SK-N-SH treated with all-trans-retinoic acid at 6 μM for 48 hours (cell line): ENCODE results near the gene ZNF646.

Source experiments
- ATAC-seq: fragments of 200-7000 bp; cut with Tn5 transposase; 3 replicates; pipeline ENCODE4 v1.9.1; 2020; ENCODE audit warnings: mild to moderate bottlenecking, moderate library complexity
- ARNTL ChIP-seq: fragments of 450-650 bp; formaldehyde crosslinking; IDR thresholded peaks from 2 replicates; pipeline ENCODE4 v1.5.0; 2020; ENCODE audit warnings: low read depth, mild to moderate bottlenecking, moderate library complexity, borderline replicate concordance
- BACH2 ChIP-seq: fragments of 250-450 bp; sonication (Bioruptor Pico); IDR thresholded peaks from 2 replicates; pipeline ENCODE4 v1.9.0; 2021; ENCODE audit warnings: mild to moderate bottlenecking, borderline replicate concordance
- CREB5 ChIP-seq: fragments of 250-450 bp; sonication (Bioruptor Pico); IDR thresholded peaks from 2 replicates; pipeline ENCODE4 v1.5.1; 2020; ENCODE audit warnings: low read depth, mild to moderate bottlenecking, moderate library complexity
- CSRNP3 ChIP-seq: fragments of 250-450 bp; sonication (Bioruptor Pico); IDR thresholded peaks from 2 replicates; pipeline ENCODE4 v1.5.1; 2021; ENCODE audit warnings: mild to moderate bottlenecking, moderate library complexity
- ESRRG ChIP-seq: fragments of 250-450 bp; sonication (Bioruptor Pico); IDR thresholded peaks from 2 replicates; pipeline ENCODE4 v1.6.1; 2021; ENCODE audit warnings: mild to moderate bottlenecking
- GLIS3 ChIP-seq: fragments of 250-450 bp; sonication (Bioruptor Pico); IDR thresholded peaks from 2 replicates; pipeline ENCODE4 v1.5.0; 2020; ENCODE audit warnings: mild to moderate bottlenecking, moderate library complexity
- ISL1 ChIP-seq: fragments of 250-450 bp; sonication (Bioruptor Pico); IDR thresholded peaks from 2 replicates; pipeline ENCODE4 v2.1.2; 2022; ENCODE audit warnings: mild to moderate bottlenecking, moderate library complexity
- OSR1 ChIP-seq: fragments of 250-450 bp; sonication (Bioruptor Pico); IDR thresholded peaks from 2 replicates; pipeline ENCODE4 v1.8.0; 2022; ENCODE audit warnings: moderate library complexity, mild to moderate bottlenecking, inconsistent platforms
- PATZ1 ChIP-seq: fragments of 250-450 bp; sonication (Bioruptor Pico); IDR thresholded peaks from 2 replicates; pipeline ENCODE4 v1.8.0; 2020; ENCODE audit warnings: mild to moderate bottlenecking, moderate library complexity, borderline replicate concordance
- POU6F1 ChIP-seq: fragments of 250-450 bp; sonication (Bioruptor Pico); IDR thresholded peaks from 2 replicates; pipeline ENCODE4 v1.8.0; 2021; ENCODE audit warnings: low read depth, mild to moderate bottlenecking, moderate library complexity, borderline replicate concordance
- PPARA ChIP-seq: fragments of 250-450 bp; sonication (Bioruptor Pico); IDR thresholded peaks from 2 replicates; pipeline ENCODE4 v1.5.0; 2020; ENCODE audit warnings: mild to moderate bottlenecking, borderline replicate concordance
- RARB ChIP-seq: fragments of 250-450 bp; sonication (Bioruptor Pico); IDR thresholded peaks from 2 replicates; pipeline ENCODE4 v1.8.0; 2021; ENCODE audit warnings: mild to moderate bottlenecking, moderate library complexity
- SNAI2 ChIP-seq: fragments of 250-450 bp; sonication (Bioruptor Pico); IDR thresholded peaks from 2 replicates; pipeline ENCODE4 v1.5.0; 2020; ENCODE audit warnings: mild to moderate bottlenecking, moderate library complexity
- TOX ChIP-seq: fragments of 250-450 bp; sonication (Bioruptor Pico); IDR thresholded peaks from 2 replicates; pipeline ENCODE4 v1.8.0; 2021; ENCODE audit warnings: mild to moderate bottlenecking, moderate library complexity, borderline replicate concordance
- TSHZ2 ChIP-seq: fragments of 250-450 bp; sonication (Bioruptor Pico); IDR thresholded peaks from 2 replicates; pipeline ENCODE4 v1.5.0; 2020; ENCODE audit warnings: mild to moderate bottlenecking, moderate library complexity
- ZC3H10 ChIP-seq: fragments of 250-450 bp; sonication (Bioruptor Pico); IDR thresholded peaks from 2 replicates; pipeline ENCODE4 v1.5.1; 2021; ENCODE audit warnings: mild to moderate bottlenecking, moderate library complexity
- ZFP3 ChIP-seq: fragments of 250-450 bp; sonication (Bioruptor Pico); IDR thresholded peaks from 2 replicates; pipeline ENCODE4 v1.5.0; 2020; ENCODE audit warnings: mild to moderate bottlenecking, moderate library complexity
- ZFP30 ChIP-seq: fragments of 450-650 bp; formaldehyde crosslinking; IDR thresholded peaks from 2 replicates; pipeline ENCODE4 v1.5.0; 2022; ENCODE audit warnings: mild to moderate bottlenecking, moderate library complexity
- ZNF565 ChIP-seq: fragments of 450-650 bp; formaldehyde crosslinking; conservative IDR thresholded peaks from 2 replicates; pipeline ENCODE4 v1.5.0; 2020; ENCODE audit warnings: low read depth, mild to moderate bottlenecking, moderate library complexity
- ZNF70 ChIP-seq: fragments of 450-650 bp; formaldehyde crosslinking; IDR thresholded peaks from 2 replicates; pipeline ENCODE4 v1.5.0; 2020; ENCODE audit warnings: mild to moderate bottlenecking, moderate library complexity
- ZNF8 ChIP-seq: fragments of 450-650 bp; formaldehyde crosslinking; IDR thresholded peaks from 2 replicates; pipeline ENCODE4 v1.5.0; 2020; ENCODE audit warnings: mild to moderate bottlenecking, moderate library complexity

Gene ZNF646

GRCh38 chr16:31029272-31029671 lies 45.0 kb upstream of the ZNF646 start:
- ATAC-seq: no peak
- TF ChIP-seq TSHZ2: no peak
- no peak for TF ChIP-seq ISL1
- no peak for TF ChIP-seq BACH2 (CRISPR knock-in tag)
- no peak for TF ChIP-seq ZNF70 (CRISPR knock-in tag)
- no peak for TF ChIP-seq ZNF8
- TF ChIP-seq PPARA: no peak
- no peak for TF ChIP-seq TOX (CRISPR knock-in tag)
- no peak for TF ChIP-seq ZC3H10 (CRISPR knock-in tag)
- no peak for TF ChIP-seq CSRNP3 (CRISPR knock-in tag)
- TF ChIP-seq ZNF565 (CRISPR knock-in tag): no peak
- no peak for TF ChIP-seq ZFP30 (CRISPR knock-in tag)
- TF ChIP-seq ESRRG (CRISPR knock-in tag): no peak
- TF ChIP-seq PATZ1 (CRISPR knock-in tag): no peak
- TF ChIP-seq RARB (CRISPR knock-in tag): no peak
- no peak for TF ChIP-seq CREB5 (CRISPR knock-in tag)
- TF ChIP-seq GLIS3 (CRISPR knock-in tag): no peak
- TF ChIP-seq ARNTL (CRISPR knock-in tag): no peak
- TF ChIP-seq ZFP3: no peak

- ATAC-seq: no peak
- TF ChIP-seq ARNTL (CRISPR knock-in tag) (no peak), ZNF70 (CRISPR knock-in tag) (no peak), BACH2 (CRISPR knock-in tag) (no peak), TOX (CRISPR knock-in tag) (no peak), PPARA (no peak), ZC3H10 (CRISPR knock-in tag) (no peak), TSHZ2 (no peak)
- TF ChIP-seq, all 23 proteins: peak for 0
These were observed 42.9 kb upstream of the ZNF646 start for GRCh38 chr16:31031276-31031675.

GRCh38 chr16:31032736-31033708 lies 41.2 kb upstream of the ZNF646 start, which contains the start of gene STX4:
Gene STX4, plus strand, starts transcription at chr16:31033558. Its CDS starts 248 bp downstream, at chr16:31033806.
- peak; percentile 92 for ATAC-seq
- TF ChIP-seq POU6F1 (CRISPR knock-in tag) (no peak), ZC3H10 (CRISPR knock-in tag) (0 out of 2 replicates have a peak, but pooled peaks have one; percentile 30), PATZ1 (CRISPR knock-in tag) (peak; percentile 61; the same call in 1 of the 2 replicates), OSR1 (CRISPR knock-in tag) (no peak), ZNF70 (CRISPR knock-in tag) (no peak), SNAI2 (CRISPR knock-in tag) (no peak)
